Esophagus muscularis mucosa (tissue), 4 donors: ENCODE results near the gene GSC2. TPM values are rescaled to one million over a fixed set of nuclear protein-coding genes. Genes with fewer than 3 reads are reported as not detected.
A peak's percentile ranks its signal among the peaks of the same experiment; 100 is the strongest.

Experiments
- DNase-seq: peaks from one replicate; pipeline ENCODE4 v3.0.0-alpha.2; 2017; ENCODE audit errors: extremely low spot score
- H3K27ac ChIP-seq, 4 donors: fragments of 200-600 bp; sonication (generic); replicated peaks in 1 of 4; 1 replicate in 3 of 4; 2 replicates in 1 of 4; pipeline ENCODE4 v1.5.1; 2016 to 2019; ENCODE audit warnings: mild to moderate bottlenecking in 1 of 4
- H3K27me3 ChIP-seq, 4 donors: fragments of 200-600 bp; sonication (generic); one replicate each; pipeline versions ENCODE4 v1.5.1 to v1.6.0; 2016 to 2019
- H3K36me3 ChIP-seq, 4 donors: fragments of 200-600 bp; sonication (generic); one replicate each; pipeline ENCODE4 v1.5.1; 2016 to 2019
- H3K4me1 ChIP-seq, 4 donors: fragments of 200-600 bp; sonication (generic); one replicate each; pipeline ENCODE4 v1.5.1; 2016 to 2019
- H3K4me3 ChIP-seq, 4 donors: fragments of 200-600 bp; sonication (generic); 1 replicate in 2 of 4; 2 replicates in 2 of 4; pipeline ENCODE4 v1.5.1; 2016 to 2019; ENCODE audit warnings: mild to moderate bottlenecking in 4 of 4, moderate library complexity in 1 of 4
- H3K9me3 ChIP-seq, 4 donors: fragments of 200-600 bp; sonication (generic); 1 replicate in 3 of 4; 2 replicates in 1 of 4; pipeline ENCODE4 v1.5.1; 2016 to 2019
- EP300 ChIP-seq: sonication (generic); formaldehyde crosslinking; IDR thresholded peaks from one replicate; pipeline ENCODE4 v1.6.1; 2017; ENCODE audit warnings: antibody characterized with exemption
- POLR2A ChIP-seq: fragments of 450-650 bp; IDR thresholded peaks from one replicate; pipeline ENCODE4 v1.6.1; 2017; ENCODE audit warnings: antibody characterized with exemption, moderate library complexity, mild to moderate bottlenecking, low read depth
- POLR2AphosphoS5 ChIP-seq, 2 donors: sonication (generic); formaldehyde crosslinking; IDR thresholded peaks; one replicate each; pipeline ENCODE4 v1.6.1; 2017; ENCODE audit warnings: antibody characterized with exemption in 2 of 2
- WGBS: methylation state at CpG from one replicate; pipeline ENCODE4 v1.1.5; 2018; 5-methylcytosine and 5-hydroxymethylcytosine counted together
- intact Hi-C: fragments of 100-400 bp; cut with DNase I; formaldehyde crosslinking; loops from one replicate; pipeline ENCODE4 v1.15.1; 2023
- total RNA-seq, 4 donors: library from RNA; depleted of rRNA; stranded (reverse); fragments of >200 nt; gene quantifications; one replicate each; pipeline versions ENCODE4 v1.1.0 to v1.2.1, GENCODE V29; 2016
- TF ChIP-seq, protein P1 (sequence below), 3 experiments: fragments of 200-600 bp in 2 of 3; fragments of 450-650 bp in 1 of 3; sonication (generic) in 2 of 3; IDR thresholded peaks; one replicate each; pipeline ENCODE4 v1.5.1; 2017 to 2019; ENCODE audit warnings: antibody characterized with exemption in 3 of 3, mild to moderate bottlenecking in 2 of 3, moderate library complexity in 1 of 3

The GSC2 gene
- total RNA-seq, 4 donors from 2014 or later = not detected

DNA sequence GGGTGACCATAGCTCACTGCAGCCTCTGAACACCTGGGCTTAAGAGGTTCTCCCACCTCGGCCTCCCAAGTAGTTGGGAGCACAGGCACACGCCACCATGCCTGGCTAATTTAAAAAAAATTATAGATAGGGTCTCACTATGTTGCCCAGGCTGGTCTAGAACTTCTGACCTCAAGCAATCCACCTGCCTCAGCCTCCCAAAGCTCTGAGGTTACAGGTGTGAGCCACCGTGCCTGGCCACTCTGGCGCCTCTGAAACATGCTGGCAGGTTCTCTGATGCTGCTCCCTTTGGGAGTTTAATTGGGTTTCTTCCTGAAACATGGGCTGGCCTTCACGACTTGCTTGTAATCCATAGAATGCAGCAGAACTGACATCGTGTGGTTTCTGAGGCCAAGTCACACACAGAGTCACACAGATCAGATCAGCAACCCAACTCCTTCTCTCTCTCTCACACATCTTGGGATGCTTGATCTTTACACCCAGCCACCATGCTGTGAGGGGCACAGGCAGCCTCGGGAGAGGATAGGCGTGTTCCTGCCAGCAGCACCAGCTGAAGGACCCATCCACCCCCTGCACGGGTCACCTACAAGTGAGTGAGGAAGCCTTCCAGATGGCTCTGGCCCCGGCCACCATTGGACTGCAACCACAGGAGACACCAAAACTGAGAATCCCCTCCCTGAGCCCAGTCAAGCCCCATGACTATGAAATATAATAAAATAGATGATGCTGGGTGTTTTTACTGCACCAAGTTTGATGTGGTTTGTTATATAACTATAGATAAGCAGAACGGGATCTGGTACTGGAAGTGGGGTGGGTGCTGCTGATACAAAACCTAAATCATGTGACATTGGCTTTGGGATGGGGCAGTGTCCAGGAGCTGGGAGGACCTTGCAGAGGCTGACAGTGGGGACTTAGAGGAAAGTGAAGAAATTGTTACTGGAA lies 3.1 kb upstream of the GSC2 start:
- no peak for TF ChIP-seq POLR2AphosphoS5 (IDR thresholded peaks at IDR 0.05)
- TF ChIP-seq, protein P1, sequence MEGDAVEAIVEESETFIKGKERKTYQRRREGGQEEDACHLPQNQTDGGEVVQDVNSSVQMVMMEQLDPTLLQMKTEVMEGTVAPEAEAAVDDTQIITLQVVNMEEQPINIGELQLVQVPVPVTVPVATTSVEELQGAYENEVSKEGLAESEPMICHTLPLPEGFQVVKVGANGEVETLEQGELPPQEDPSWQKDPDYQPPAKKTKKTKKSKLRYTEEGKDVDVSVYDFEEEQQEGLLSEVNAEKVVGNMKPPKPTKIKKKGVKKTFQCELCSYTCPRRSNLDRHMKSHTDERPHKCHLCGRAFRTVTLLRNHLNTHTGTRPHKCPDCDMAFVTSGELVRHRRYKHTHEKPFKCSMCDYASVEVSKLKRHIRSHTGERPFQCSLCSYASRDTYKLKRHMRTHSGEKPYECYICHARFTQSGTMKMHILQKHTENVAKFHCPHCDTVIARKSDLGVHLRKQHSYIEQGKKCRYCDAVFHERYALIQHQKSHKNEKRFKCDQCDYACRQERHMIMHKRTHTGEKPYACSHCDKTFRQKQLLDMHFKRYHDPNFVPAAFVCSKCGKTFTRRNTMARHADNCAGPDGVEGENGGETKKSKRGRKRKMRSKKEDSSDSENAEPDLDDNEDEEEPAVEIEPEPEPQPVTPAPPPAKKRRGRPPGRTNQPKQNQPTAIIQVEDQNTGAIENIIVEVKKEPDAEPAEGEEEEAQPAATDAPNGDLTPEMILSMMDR (IDR thresholded peaks at IDR 0.05) = no peak
- TF ChIP-seq POLR2A = no peak
- TF ChIP-seq EP300 = no peak
- H3K27me3 ChIP-seq = peaks cover 0 to 76% (median 21%) of the 10 kb centered on the region in 4 donors
- WGBS = 62% methylated on average over 8 of the region's 11 CpGs
- H3K36me3 ChIP-seq = no peaks in the 10 kb centered on the region
- DNase-seq = no peak
- H3K4me1 ChIP-seq = peaks cover 8 to 21% (median 18%) of the 10 kb centered on the region in 4 donors
- H3K9me3 ChIP-seq = peaks cover 0 to 6% (median 0%) of the 10 kb centered on the region in 4 donors
- H3K27ac ChIP-seq = no peak overlapping the region
- intact Hi-C loops = no loop called here
- no peak overlapping the region for H3K4me3 ChIP-seq

DNA sequence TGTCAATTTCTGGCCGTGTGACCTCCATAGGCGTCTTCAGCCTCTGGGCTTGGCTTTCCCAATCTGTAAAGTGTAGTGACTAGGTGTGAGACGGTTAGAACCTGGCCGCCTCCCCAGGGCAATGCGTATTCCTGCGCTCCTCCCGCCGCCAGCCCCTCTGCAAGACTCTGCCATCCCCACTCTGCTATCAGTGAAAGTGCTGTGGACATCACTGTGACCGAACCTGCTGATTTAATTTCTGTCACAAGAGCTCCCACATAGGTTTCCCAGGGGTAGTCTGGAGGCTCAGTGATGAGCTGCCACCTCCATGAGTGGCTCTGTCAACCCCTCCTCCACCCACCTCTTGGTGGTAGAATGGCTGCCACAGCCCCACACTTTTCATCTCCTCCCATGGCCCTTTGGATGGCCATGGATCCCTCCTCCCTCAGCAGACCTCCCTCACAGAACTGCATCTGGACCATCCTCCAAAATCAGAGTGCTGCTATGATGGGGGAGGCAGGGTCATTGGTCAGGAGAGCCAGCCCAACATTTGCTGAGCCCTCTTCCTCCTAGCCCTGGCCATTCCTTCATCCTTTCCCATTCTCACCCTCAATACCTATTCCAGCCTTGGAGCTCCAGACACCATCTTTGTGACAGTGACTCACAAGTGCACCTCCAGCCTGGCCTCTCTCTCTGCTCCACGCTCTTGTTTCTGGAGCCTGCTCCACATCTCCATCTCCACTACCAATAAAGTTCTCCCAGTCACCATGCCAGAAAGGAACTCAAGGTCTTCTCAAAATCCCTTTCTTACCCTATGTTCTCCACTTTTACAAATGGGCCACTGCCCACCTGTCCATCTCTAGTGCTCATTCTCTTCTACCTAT lies 1.5 kb upstream of the GSC2 start:
- Histone ChIP-seq H3K4me3 (no peak overlapping the region), H3K27me3 (peaks cover 0 to 82% (median 21%) of the 10 kb centered on the region in 4 donors), H3K9me3 (peaks cover 0 to 6% (median 0%) of the 10 kb centered on the region in 4 donors), H3K4me1 (peaks cover 8 to 21% (median 18%) of the 10 kb centered on the region in 4 donors), H3K27ac (no peak overlapping the region), H3K36me3 (no peaks in the 10 kb centered on the region)
- intact Hi-C loops = no loop called here
- TF ChIP-seq EP300 (no peak), POLR2AphosphoS5 (IDR thresholded peaks at IDR 0.05) (no peak), POLR2A (no peak)
- TF ChIP-seq, protein P1 (IDR thresholded peaks at IDR 0.05) = no peak
- no peak for DNase-seq
- WGBS = 65% methylated on average over 10 of the region's 10 CpGs

DNA sequence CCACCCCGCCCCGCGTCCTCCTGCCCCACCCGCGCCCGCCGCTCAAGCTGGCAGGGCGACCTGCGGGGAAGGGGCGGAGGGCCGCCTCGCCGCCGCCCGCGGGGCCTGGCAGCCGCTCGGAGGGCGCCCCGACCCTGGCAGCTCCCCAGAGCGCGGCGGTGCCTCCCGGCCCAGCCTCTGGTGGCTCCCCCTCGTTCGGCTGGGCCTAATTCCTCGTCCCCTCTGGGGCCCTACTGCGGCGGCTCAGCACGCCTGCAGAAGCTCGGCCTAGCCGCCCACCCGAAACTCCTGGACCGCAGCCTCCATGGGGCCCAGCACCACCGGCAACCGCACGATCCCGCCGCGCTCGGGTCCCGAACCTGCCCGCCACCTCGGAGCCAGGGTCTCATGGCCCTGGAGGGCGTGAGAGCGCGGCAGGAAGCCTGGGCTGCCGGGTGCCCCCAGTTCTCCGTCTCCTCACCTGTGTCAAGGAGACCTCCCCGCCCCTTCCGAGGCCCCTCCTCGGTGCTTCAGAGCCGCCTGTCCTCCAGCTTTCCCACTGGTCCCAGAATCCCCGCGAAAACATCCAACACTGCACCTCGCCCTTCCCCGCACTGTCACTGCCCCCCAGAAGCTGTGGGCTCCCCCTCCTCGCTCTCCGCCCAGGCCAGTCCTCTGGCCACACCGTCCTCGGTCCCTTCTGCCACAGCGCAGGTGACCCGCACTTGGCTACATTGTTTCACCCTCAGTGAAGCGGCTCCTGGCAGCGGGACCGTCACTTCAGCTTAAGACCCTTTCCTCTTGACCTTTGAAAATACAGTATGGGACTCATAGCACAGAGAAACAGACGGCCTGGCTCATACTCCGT lies 613 bp upstream of the GSC2 start:
- Histone ChIP-seq H3K4me1 (peaks cover 8 to 21% (median 18%) of the 10 kb centered on the region in 4 donors), H3K27ac (no peak overlapping the region), H3K27me3 (peaks cover 0 to 76% (median 21%) of the 10 kb centered on the region in 4 donors), H3K36me3 (no peaks in the 10 kb centered on the region), H3K9me3 (peaks cover 0 to 6% (median 0%) of the 10 kb centered on the region in 4 donors), H3K4me3 (peak overlapping the region in 1 of 4 donors; percentile 12)
- DNase-seq = no peak
- 14% methylated on average over 36 of the region's 68 CpGs for WGBS
- intact Hi-C loops = no loop called here
- TF ChIP-seq POLR2A (no peak), EP300 (no peak)

DNA sequence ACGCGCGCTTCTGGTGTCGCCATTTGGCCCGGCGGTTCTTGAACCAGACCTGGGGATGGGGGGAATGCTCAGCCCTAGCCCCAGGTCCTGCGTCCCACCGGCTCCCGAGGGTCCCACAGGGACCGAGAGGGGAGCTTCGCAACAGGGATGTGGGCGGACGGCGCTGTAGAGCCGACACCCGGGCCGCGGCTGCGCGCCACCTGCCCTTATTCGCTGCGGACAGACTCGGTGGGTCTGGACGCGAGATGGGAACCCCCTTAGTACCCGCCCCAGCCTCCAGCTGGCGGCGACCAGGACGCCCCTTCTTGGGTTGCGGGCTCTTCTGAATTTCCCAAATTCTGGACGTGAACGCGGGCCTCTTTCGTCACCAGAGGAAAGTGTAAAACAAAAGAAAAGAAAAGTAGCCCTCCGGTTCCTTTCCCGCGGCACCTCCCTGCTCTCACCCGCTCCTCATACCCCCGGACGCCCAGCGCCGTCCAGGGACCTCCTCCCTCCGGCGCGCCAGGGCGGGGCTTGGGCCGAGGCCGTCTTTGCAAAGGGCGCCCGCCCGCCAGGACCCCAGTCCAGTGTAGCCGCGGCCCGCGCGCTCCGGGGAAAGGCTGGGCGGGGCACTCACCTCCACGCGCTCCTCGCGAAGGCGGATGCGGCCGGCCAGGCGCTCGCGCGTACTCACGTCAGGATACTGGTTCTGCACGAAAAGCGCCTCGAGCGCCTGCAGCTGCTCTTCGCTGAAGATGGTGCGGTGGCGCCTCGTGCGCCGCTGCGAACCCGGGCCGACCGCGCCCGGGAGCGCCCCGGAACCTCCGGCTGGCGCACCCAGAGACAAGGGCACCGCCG lies 827 bp downstream of the GSC2 start:
- TF ChIP-seq POLR2A (no peak), EP300 (no peak), POLR2AphosphoS5 (IDR thresholded peaks at IDR 0.05) (no peak)
- TF ChIP-seq, protein P1 (IDR thresholded peaks at IDR 0.05) = no peak
- peaks cover 0 to 65% (median 19%) of the 10 kb centered on the region in 4 donors for H3K27me3 ChIP-seq
- peak overlapping the region; percentile 13 to 47 (median 34) for H3K4me3 ChIP-seq
- H3K9me3 ChIP-seq = peaks cover 0 to 6% (median 0%) of the 10 kb centered on the region in 4 donors
- WGBS = 2% methylated on average over 33 of the region's 92 CpGs
- no peaks in the 10 kb centered on the region for H3K36me3 ChIP-seq
- intact Hi-C loops = no loop called here
- DNase-seq = no peak
- H3K4me1 ChIP-seq = peaks cover 8 to 25% (median 18%) of the 10 kb centered on the region in 4 donors
- H3K27ac ChIP-seq = no peak overlapping the region
